ENCODE results near the gene DYNLL1. TPM values are rescaled to one million over a fixed set of nuclear protein-coding genes. Genes with fewer than 3 reads are reported as not detected.

Gene DYNLL1
- total and polyA plus RNA-seq, 2 of the 13 experiments (the other 11 are each of a cell fraction or from before 2014, with no cell fraction given): 271 to 294 TPM

DNA sequence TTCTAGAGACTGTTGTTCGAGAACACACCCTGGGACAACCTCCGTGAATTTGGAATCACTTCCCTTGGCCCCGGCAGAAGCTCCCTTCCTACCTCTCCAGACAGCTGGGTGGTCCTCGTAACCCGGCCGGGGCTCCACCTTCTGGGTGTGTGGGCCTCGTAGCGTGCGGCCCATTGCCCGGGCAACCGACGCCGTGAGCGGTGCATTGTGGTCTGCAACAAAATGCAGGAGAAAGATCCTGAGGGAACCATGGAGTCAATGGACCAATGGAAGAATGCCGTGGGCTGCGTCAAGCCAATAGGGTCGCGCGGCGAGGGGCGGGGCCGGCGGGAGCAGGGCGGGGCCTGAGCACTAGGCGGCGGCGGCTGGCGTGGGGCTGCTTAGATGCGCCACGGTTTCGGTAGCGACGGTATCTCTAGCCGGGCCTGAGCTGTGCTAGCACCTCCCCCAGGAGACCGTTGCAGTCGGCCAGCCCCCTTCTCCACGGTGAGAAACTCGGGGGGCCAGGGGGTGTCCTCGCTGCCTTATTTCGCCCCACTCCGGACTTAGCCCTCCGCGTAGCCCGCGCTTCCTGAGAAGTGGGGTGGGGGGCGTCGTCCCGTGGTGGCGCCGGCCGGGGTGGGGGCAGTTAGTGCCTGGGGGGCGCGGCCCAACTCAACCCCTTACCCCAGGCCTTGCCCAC is at the start of gene DYNLL1 (continued):
- TF ChIP-seq, protein P1, sequence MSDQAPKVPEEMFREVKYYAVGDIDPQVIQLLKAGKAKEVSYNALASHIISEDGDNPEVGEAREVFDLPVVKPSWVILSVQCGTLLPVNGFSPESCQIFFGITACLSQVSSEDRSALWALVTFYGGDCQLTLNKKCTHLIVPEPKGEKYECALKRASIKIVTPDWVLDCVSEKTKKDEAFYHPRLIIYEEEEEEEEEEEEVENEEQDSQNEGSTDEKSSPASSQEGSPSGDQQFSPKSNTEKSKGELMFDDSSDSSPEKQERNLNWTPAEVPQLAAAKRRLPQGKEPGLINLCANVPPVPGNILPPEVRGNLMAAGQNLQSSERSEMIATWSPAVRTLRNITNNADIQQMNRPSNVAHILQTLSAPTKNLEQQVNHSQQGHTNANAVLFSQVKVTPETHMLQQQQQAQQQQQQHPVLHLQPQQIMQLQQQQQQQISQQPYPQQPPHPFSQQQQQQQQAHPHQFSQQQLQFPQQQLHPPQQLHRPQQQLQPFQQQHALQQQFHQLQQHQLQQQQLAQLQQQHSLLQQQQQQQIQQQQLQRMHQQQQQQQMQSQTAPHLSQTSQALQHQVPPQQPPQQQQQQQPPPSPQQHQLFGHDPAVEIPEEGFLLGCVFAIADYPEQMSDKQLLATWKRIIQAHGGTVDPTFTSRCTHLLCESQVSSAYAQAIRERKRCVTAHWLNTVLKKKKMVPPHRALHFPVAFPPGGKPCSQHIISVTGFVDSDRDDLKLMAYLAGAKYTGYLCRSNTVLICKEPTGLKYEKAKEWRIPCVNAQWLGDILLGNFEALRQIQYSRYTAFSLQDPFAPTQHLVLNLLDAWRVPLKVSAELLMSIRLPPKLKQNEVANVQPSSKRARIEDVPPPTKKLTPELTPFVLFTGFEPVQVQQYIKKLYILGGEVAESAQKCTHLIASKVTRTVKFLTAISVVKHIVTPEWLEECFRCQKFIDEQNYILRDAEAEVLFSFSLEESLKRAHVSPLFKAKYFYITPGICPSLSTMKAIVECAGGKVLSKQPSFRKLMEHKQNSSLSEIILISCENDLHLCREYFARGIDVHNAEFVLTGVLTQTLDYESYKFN (CRISPR knock-in tag; conservative IDR thresholded peaks at IDR 0.05): peak; percentile 40
- TF ChIP-seq NBN (conservative IDR thresholded peaks at IDR 0.05) (no peak), ZNF572 (CRISPR knock-in tag; IDR thresholded peaks at IDR 0.05) (no peak), SOX5 (CRISPR knock-in tag; IDR thresholded peaks at IDR 0.05; ENCODE audit: borderline replicate concordance) (no peak; the same call in 1 of the 2 replicates), RBAK (CRISPR knock-in tag; IDR thresholded peaks at IDR 0.05) (no peak), ZNF24 (IDR thresholded peaks at IDR 0.05) (no peak), NFKBIZ (CRISPR knock-in tag; IDR thresholded peaks at IDR 0.05) (no peak), AGO1 (IDR thresholded peaks at IDR 0.05; ENCODE audit: low read depth, low read length, poor library complexity, severe bottlenecking) (no peak), PHF21A (CRISPR knock-in tag; IDR thresholded peaks at IDR 0.05) (peak; percentile 74), GATAD1 (CRISPR knock-in tag; IDR thresholded peaks at IDR 0.05) (peak; percentile 71), MEIS2 (CRISPR knock-in tag; IDR thresholded peaks at IDR 0.05) (peak; percentile 62; the same call in 1 of the 2 replicates), ZNF564 (CRISPR knock-in tag; IDR thresholded peaks at IDR 0.05) (no peak), RAD21 (CRISPR knock-in tag; IDR thresholded peaks at IDR 0.05) (peak; percentile 6; the same call in 1 of the 2 replicates), ZKSCAN8 (CRISPR knock-in tag; IDR thresholded peaks at IDR 0.05; ENCODE audit: borderline replicate concordance) (no peak), RXRA (CRISPR knock-in tag; IDR thresholded peaks at IDR 0.05) (peak; percentile 55; the same call in 1 of the 2 replicates), MYC (CRISPR knock-in tag; IDR thresholded peaks at IDR 0.05; ENCODE audit: borderline replicate concordance) (peak; percentile 79; the same call in 1 of the 2 replicates), ZNF136 (CRISPR knock-in tag; IDR thresholded peaks at IDR 0.05; ENCODE audit: low read depth) (no peak), NR1H2 (CRISPR knock-in tag; IDR thresholded peaks at IDR 0.05; ENCODE audit: borderline replicate concordance, low read depth) (no peak)
- TF ChIP-seq, protein P2, sequence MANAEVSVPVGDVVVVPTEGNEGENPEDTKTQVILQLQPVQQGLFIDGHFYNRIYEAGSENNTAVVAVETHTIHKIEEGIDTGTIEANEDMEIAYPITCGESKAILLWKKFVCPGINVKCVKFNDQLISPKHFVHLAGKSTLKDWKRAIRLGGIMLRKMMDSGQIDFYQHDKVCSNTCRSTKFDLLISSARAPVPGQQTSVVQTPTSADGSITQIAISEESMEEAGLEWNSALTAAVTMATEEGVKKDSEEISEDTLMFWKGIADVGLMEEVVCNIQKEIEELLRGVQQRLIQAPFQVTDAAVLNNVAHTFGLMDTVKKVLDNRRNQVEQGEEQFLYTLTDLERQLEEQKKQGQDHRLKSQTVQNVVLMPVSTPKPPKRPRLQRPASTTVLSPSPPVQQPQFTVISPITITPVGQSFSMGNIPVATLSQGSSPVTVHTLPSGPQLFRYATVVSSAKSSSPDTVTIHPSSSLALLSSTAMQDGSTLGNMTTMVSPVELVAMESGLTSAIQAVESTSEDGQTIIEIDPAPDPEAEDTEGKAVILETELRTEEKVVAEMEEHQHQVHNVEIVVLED (CRISPR knock-in tag; IDR thresholded peaks at IDR 0.05; ENCODE audit: borderline replicate concordance): peak; percentile 72; the same call in 1 of the 2 replicates
- TF ChIP-seq, protein P3, sequence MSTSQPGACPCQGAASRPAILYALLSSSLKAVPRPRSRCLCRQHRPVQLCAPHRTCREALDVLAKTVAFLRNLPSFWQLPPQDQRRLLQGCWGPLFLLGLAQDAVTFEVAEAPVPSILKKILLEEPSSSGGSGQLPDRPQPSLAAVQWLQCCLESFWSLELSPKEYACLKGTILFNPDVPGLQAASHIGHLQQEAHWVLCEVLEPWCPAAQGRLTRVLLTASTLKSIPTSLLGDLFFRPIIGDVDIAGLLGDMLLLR (CRISPR knock-in tag; IDR thresholded peaks at IDR 0.05): no peak; the same call in 1 of the 2 replicates
- TF ChIP-seq, protein P4, sequence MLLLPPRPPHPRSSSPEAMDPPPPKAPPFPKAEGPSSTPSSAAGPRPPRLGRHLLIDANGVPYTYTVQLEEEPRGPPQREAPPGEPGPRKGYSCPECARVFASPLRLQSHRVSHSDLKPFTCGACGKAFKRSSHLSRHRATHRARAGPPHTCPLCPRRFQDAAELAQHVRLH (CRISPR knock-in tag; IDR thresholded peaks at IDR 0.05; ENCODE audit: borderline replicate concordance, low read depth): peak; percentile 58; the same call in 1 of the 2 replicates
- TF ChIP-seq, protein P5, sequence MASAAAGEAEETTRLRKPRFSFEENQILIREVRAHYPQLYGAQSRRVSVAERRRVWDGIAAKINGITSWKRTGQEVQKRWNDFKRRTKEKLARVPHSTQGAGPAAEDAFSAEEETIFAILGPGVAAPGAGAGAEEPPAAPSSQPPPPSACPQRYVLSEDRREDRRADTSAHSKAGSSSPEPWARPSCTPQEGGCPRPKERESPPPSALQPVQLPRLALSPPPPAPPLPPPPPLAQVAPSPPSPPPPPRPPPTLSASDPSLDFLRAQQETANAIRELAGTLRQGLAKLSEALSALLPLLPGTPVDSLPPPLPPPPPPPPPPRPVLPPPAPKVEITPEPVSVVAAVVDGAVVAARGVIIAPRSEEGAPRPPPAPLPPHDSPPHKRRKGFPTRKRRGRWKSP (CRISPR knock-in tag; IDR thresholded peaks at IDR 0.05): peak; percentile 59; the same call in 1 of the 2 replicates
